ENCODE data around the gene GAR1. TPM values are rescaled to one million over a fixed set of nuclear protein-coding genes. Genes with fewer than 3 reads are reported as not detected.
A peak's percentile ranks its signal among the peaks of the same experiment; 100 is the strongest.
"Not testable (repeated sequence)": the region's sequence is repeated elsewhere in the genome, so short reads cannot be mapped to it uniquely, and the experiment has no call there.

GAR1 gene
- total RNA-seq, result 1 to 10 TPM; 3.4 to 9.7 (median 5.1) TPM

- H3K4me1 ChIP-seq, result peaks cover 0 to 27% (median 8%) of the 10 kb centered on the region in 3 donors
- peaks cover 0 to 27% of the 10 kb centered on the region in 2 donors for H3K36me3 ChIP-seq
- TF ChIP-seq, protein P1, sequence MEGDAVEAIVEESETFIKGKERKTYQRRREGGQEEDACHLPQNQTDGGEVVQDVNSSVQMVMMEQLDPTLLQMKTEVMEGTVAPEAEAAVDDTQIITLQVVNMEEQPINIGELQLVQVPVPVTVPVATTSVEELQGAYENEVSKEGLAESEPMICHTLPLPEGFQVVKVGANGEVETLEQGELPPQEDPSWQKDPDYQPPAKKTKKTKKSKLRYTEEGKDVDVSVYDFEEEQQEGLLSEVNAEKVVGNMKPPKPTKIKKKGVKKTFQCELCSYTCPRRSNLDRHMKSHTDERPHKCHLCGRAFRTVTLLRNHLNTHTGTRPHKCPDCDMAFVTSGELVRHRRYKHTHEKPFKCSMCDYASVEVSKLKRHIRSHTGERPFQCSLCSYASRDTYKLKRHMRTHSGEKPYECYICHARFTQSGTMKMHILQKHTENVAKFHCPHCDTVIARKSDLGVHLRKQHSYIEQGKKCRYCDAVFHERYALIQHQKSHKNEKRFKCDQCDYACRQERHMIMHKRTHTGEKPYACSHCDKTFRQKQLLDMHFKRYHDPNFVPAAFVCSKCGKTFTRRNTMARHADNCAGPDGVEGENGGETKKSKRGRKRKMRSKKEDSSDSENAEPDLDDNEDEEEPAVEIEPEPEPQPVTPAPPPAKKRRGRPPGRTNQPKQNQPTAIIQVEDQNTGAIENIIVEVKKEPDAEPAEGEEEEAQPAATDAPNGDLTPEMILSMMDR (IDR thresholded peaks at IDR 0.05), result no peak
- TF ChIP-seq POLR2A (IDR thresholded peaks at IDR 0.05) (peak in 1 of 2 donors; percentile 31), EP300 (IDR thresholded peaks at IDR 0.05) (no peak), POLR2AphosphoS5 (IDR thresholded peaks at IDR 0.05) (peak; percentile 66)
- no peaks in the 10 kb centered on the region for H3K27me3 ChIP-seq
- peak; percentile 98 for ATAC-seq
- WGBS, 2 donors (ENCODE audit: low coverage in 1 of 2), result 0% methylated on average over 18 to 35 of the region's 53 CpGs
- no peaks in the 10 kb centered on the region for H3K9me3 ChIP-seq
- peak within 1 kb of the TSS; percentile 55 to 86 (median 80) for H3K27ac ChIP-seq
- H3K4me3 ChIP-seq, result peak within 1 kb of the TSS; percentile 75 to 80
These were observed at the start of gene GAR1 for GRCh38 chr4:109815151-109816081. GAR1 (plus strand) TSS chr4:109815762; CDS start chr4:109816165, 403 bp downstream.

DNA sequence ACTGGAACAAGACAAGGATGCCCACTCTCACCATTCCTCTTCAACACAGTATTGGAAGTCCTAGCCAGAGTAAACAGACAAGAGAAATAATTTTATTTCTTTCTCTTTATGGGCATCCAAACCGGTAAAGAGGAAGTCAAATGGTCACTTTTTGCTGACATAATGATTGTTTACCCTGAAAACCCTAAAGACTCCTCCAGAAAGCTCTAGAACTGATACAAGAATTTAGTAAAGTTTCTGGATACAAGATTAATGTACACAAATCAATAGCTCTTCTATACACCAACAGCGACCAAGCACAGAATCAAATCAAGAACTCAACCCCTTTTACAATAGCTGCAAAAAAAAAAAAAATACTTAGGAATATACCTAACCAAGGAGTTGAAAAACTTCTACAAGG is 33.5 kb upstream of the GAR1 start:
- H3K4me1 ChIP-seq, H3K27ac ChIP-seq, ATAC-seq, H3K36me3 ChIP-seq, H3K4me3 ChIP-seq, H3K27me3 ChIP-seq, H3K9me3 ChIP-seq: not testable (repeated sequence)
- 85% methylated on average over 2 of the region's 2 CpGs; no CpG with 5 or more reads in 1 of the 2 donors for WGBS, 2 donors (ENCODE audit: low coverage in 1 of 2)

GRCh38 chr4:109786846-109787245 is 28.7 kb upstream of the GAR1 start:
- ATAC-seq, result no peak
- Histone ChIP-seq H3K4me3 (no peak overlapping the region), H3K36me3 (no peaks in the 10 kb centered on the region), H3K9me3 (no peaks in the 10 kb centered on the region), H3K27ac (no peak overlapping the region), H3K4me1 (no peaks in the 10 kb centered on the region), H3K27me3 (no peaks in the 10 kb centered on the region)
- TF ChIP-seq POLR2AphosphoS5 (IDR thresholded peaks at IDR 0.05) (no peak), POLR2A (IDR thresholded peaks at IDR 0.05) (no peak), EP300 (IDR thresholded peaks at IDR 0.05) (no peak)
- TF ChIP-seq, protein P1 (IDR thresholded peaks at IDR 0.05), result no peak
- 78 to 80% methylated on average over 1 of the region's 1 CpG for WGBS, 2 donors (ENCODE audit: low coverage in 1 of 2)

- no peak for ATAC-seq
- Histone ChIP-seq H3K4me1 (no peaks in the 10 kb centered on the region), H3K4me3 (no peak overlapping the region), H3K36me3 (no peaks in the 10 kb centered on the region), H3K27ac (no peak overlapping the region), H3K9me3 (no peaks in the 10 kb centered on the region), H3K27me3 (no peaks in the 10 kb centered on the region)
- no peak for TF ChIP-seq POLR2AphosphoS5 (IDR thresholded peaks at IDR 0.05)
- no peak for TF ChIP-seq EP300 (IDR thresholded peaks at IDR 0.05)
- no peak for TF ChIP-seq POLR2A (IDR thresholded peaks at IDR 0.05)
- TF ChIP-seq, protein P1 (IDR thresholded peaks at IDR 0.05), result no peak
- 50% methylated on average over 1 of the region's 1 CpG; no CpG with 5 or more reads in 1 of the 2 donors for WGBS, 2 donors (ENCODE audit: low coverage in 1 of 2)
These were observed 27.8 kb upstream of the GAR1 start for GRCh38 chr4:109787807-109788206.

DNA sequence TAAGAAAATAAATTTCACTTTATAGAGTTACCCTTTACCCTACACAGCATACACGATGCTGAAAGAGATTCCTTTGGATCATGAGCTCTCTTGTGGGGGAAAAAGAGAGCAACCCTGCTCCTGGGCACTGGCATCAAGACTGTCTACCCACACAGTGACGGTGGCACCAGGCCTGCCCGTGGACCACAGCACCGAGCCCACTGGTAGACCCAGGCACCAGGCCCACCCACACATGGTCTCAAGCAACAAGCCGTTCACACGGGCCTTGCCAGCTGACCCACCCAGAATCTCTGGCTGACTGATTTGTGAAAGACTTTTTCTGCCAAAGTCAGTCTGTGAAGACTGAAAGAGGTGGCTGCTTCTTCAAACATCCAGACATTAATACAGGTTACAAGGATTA is 20.5 kb upstream of the GAR1 start:
- Histone ChIP-seq H3K4me1 (no peaks in the 10 kb centered on the region), H3K27ac (no peak overlapping the region)
- no peak for ATAC-seq

More for the DNA sequence above, 20.5 kb upstream of the GAR1 start:
- H3K27me3 ChIP-seq, result peaks cover 12% of the 10 kb centered on the region
- no peak overlapping the region for H3K4me3 ChIP-seq
- peaks cover 0 to 27% (median 0%) of the 10 kb centered on the region in 3 donors for H3K9me3 ChIP-seq
- no peaks in the 10 kb centered on the region for H3K36me3 ChIP-seq
- TF ChIP-seq, protein P1 (IDR thresholded peaks at IDR 0.05), result no peak
- TF ChIP-seq EP300 (IDR thresholded peaks at IDR 0.05) (no peak), POLR2A (IDR thresholded peaks at IDR 0.05) (no peak), POLR2AphosphoS5 (IDR thresholded peaks at IDR 0.05) (no peak)
- 85 to 87% methylated on average over 2 to 4 of the region's 6 CpGs for WGBS, 2 donors (ENCODE audit: low coverage in 1 of 2)

All from gastroesophageal sphincter (tissue), 4 donors.